Measurements from ENCODE around the gene ATP5MG.

ATP5MG gene

GRCh38 chr11:118410055-118410745 is 8.8 kb downstream of the ATP5MG start:
- ChIA-PET CTCF (interaction anchor here (0.6 to 0.7 kb wide), 2 partner anchors 29 to 47 kb away, joined by 3 to 4 read pairs; no protein-coding TSS in a partner anchor), POLR2A (interaction anchor here (0.7 kb wide), 1 partner anchor 10 kb away, joined by 3 read pairs; no protein-coding TSS in a partner anchor)
- Histone ChIP-seq H3K9me3 (ENCODE audit: control insufficient read depth, insufficient read depth, low read depth, low read length) (no peaks in the 10 kb centered on the region), H3K36me3 (ENCODE audit: control insufficient read depth in 2 of 2, insufficient read depth in 1 of 2, low read length in 2 of 2) (peaks cover 7 to 45% of the 10 kb centered on the region in 2 experiments), H3K27ac (ENCODE audit: extremely low read depth, low read depth, low read length) (no peak overlapping the region), H3K4me3 (ENCODE audit: low read depth, low read length) (no peak overlapping the region), H3K4me1 (ENCODE audit: control insufficient read depth, insufficient read depth, low read length) (peaks cover 2% of the 10 kb centered on the region; the same call in 1 of the 2 replicates)
- TF ChIP-seq ZNF701 (tag by site-specific recombination; IDR thresholded peaks at IDR 0.05): no peak
- TF ChIP-seq ZNF629 (tag by site-specific recombination; IDR thresholded peaks at IDR 0.05): no peak
- no peak for TF ChIP-seq ZNF830 (tag by site-specific recombination; IDR thresholded peaks at IDR 0.05; ENCODE audit: low read depth)
- TF ChIP-seq, protein P1, sequence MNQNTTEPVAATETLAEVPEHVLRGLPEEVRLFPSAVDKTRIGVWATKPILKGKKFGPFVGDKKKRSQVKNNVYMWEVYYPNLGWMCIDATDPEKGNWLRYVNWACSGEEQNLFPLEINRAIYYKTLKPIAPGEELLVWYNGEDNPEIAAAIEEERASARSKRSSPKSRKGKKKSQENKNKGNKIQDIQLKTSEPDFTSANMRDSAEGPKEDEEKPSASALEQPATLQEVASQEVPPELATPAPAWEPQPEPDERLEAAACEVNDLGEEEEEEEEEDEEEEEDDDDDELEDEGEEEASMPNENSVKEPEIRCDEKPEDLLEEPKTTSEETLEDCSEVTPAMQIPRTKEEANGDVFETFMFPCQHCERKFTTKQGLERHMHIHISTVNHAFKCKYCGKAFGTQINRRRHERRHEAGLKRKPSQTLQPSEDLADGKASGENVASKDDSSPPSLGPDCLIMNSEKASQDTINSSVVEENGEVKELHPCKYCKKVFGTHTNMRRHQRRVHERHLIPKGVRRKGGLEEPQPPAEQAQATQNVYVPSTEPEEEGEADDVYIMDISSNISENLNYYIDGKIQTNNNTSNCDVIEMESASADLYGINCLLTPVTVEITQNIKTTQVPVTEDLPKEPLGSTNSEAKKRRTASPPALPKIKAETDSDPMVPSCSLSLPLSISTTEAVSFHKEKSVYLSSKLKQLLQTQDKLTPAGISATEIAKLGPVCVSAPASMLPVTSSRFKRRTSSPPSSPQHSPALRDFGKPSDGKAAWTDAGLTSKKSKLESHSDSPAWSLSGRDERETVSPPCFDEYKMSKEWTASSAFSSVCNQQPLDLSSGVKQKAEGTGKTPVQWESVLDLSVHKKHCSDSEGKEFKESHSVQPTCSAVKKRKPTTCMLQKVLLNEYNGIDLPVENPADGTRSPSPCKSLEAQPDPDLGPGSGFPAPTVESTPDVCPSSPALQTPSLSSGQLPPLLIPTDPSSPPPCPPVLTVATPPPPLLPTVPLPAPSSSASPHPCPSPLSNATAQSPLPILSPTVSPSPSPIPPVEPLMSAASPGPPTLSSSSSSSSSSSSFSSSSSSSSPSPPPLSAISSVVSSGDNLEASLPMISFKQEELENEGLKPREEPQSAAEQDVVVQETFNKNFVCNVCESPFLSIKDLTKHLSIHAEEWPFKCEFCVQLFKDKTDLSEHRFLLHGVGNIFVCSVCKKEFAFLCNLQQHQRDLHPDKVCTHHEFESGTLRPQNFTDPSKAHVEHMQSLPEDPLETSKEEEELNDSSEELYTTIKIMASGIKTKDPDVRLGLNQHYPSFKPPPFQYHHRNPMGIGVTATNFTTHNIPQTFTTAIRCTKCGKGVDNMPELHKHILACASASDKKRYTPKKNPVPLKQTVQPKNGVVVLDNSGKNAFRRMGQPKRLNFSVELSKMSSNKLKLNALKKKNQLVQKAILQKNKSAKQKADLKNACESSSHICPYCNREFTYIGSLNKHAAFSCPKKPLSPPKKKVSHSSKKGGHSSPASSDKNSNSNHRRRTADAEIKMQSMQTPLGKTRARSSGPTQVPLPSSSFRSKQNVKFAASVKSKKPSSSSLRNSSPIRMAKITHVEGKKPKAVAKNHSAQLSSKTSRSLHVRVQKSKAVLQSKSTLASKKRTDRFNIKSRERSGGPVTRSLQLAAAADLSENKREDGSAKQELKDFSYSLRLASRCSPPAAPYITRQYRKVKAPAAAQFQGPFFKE (tag by site-specific recombination; IDR thresholded peaks at IDR 0.05; ENCODE audit: borderline replicate concordance): no peak
- no peak for TF ChIP-seq ZNF707 (tag by site-specific recombination; IDR thresholded peaks at IDR 0.05)
- TF ChIP-seq ZNF16 (tag by site-specific recombination; IDR thresholded peaks at IDR 0.05; ENCODE audit: low read depth): no peak
- TF ChIP-seq ZNF518A (tag by site-specific recombination; conservative IDR thresholded peaks at IDR 0.05; ENCODE audit: low read depth): no peak
- TF ChIP-seq ZBTB20 (tag by site-specific recombination; IDR thresholded peaks at IDR 0.05): no peak
- no peak for TF ChIP-seq ZNF266 (tag by site-specific recombination; IDR thresholded peaks at IDR 0.05; ENCODE audit: low read depth)
- no peak for TF ChIP-seq ZFP69B (tag by site-specific recombination; IDR thresholded peaks at IDR 0.05)
- no peak for TF ChIP-seq ZXDB (tag by site-specific recombination; IDR thresholded peaks at IDR 0.05)
- no peak for TF ChIP-seq ZNF670 (tag by site-specific recombination; IDR thresholded peaks at IDR 0.05; ENCODE audit: low read depth)
- TF ChIP-seq ZNF335 (tag by site-specific recombination; conservative IDR thresholded peaks at IDR 0.05): no peak
- no peak for TF ChIP-seq PRDM10 (tag by site-specific recombination; IDR thresholded peaks at IDR 0.05)
- TF ChIP-seq, protein P2, sequence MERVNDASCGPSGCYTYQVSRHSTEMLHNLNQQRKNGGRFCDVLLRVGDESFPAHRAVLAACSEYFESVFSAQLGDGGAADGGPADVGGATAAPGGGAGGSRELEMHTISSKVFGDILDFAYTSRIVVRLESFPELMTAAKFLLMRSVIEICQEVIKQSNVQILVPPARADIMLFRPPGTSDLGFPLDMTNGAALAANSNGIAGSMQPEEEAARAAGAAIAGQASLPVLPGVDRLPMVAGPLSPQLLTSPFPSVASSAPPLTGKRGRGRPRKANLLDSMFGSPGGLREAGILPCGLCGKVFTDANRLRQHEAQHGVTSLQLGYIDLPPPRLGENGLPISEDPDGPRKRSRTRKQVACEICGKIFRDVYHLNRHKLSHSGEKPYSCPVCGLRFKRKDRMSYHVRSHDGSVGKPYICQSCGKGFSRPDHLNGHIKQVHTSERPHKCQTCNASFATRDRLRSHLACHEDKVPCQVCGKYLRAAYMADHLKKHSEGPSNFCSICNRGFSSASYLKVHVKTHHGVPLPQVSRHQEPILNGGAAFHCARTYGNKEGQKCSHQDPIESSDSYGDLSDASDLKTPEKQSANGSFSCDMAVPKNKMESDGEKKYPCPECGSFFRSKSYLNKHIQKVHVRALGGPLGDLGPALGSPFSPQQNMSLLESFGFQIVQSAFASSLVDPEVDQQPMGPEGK (tag by site-specific recombination; IDR thresholded peaks at IDR 0.05): no peak
- no peak for TF ChIP-seq ZNF585B (tag by site-specific recombination; IDR thresholded peaks at IDR 0.05)
- no peak for TF ChIP-seq ZNF777 (tag by site-specific recombination; IDR thresholded peaks at IDR 0.05; ENCODE audit: borderline replicate concordance)
- no peak for TF ChIP-seq SP2 (tag by site-specific recombination; IDR thresholded peaks at IDR 0.05)
